ENCODE results near the gene THADA.
"Not testable (repeated sequence)": the region's sequence is repeated elsewhere in the genome, so short reads cannot be mapped to it uniquely, and the experiment has no call there.

The THADA gene, protein sequence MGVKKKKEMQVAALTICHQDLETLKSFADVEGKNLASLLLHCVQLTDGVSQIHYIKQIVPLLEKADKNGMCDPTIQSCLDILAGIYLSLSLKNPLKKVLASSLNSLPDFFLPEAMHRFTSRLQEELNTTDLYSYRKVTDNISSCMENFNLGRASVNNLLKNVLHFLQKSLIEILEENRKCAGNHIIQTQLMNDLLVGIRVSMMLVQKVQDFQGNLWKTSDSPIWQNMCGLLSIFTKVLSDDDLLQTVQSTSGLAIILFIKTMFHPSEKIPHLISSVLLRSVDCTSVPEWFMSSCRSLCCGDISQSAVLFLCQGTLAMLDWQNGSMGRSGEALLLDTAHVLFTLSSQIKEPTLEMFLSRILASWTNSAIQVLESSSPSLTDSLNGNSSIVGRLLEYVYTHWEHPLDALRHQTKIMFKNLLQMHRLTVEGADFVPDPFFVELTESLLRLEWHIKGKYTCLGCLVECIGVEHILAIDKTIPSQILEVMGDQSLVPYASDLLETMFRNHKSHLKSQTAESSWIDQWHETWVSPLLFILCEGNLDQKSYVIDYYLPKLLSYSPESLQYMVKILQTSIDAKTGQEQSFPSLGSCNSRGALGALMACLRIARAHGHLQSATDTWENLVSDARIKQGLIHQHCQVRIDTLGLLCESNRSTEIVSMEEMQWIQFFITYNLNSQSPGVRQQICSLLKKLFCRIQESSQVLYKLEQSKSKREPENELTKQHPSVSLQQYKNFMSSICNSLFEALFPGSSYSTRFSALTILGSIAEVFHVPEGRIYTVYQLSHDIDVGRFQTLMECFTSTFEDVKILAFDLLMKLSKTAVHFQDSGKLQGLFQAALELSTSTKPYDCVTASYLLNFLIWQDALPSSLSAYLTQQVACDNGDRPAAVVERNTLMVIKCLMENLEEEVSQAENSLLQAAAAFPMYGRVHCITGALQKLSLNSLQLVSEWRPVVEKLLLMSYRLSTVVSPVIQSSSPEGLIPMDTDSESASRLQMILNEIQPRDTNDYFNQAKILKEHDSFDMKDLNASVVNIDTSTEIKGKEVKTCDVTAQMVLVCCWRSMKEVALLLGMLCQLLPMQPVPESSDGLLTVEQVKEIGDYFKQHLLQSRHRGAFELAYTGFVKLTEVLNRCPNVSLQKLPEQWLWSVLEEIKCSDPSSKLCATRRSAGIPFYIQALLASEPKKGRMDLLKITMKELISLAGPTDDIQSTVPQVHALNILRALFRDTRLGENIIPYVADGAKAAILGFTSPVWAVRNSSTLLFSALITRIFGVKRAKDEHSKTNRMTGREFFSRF (N-terminal part only)

DNA sequence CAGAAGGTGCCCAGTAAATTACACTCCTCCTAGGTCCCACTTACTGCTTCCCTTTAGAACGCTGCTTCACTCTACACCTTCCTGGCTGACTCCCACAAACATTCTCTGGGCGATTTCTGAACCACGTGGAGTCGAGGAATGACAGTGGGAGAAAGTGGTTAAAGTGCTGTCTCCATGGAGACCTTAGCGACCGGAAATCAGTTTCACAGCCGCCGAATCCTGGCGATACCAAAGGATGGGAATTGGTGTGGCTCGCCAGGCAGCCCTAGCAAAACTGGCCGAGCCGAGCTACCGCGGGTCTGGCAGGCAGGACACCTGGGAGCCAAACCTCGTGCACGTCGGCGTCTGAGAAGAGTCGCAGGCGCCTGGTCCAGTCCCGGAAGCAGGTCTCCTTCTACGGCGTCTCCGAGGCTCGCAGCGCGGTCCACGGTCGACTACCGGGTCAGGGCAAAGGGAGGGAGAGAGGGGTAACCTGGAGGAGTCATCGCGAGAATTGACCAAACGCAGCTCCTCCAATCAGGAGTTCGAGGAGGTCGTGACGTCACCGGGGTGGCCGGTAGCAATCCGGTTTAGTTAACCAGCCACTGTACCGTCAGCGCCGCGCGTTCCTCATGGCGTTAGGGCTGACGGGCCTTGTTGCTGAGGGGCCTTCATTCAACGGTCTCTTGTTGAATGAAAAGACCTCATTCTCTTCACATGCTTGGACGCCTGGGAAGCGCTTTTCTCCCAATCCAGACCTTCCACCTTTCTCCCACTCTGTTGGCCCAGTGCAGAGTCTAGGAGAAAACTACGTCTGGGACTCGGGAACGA, at the start of gene THADA:
THADA (minus strand) TSS at position 436 of the 810 bp plus-strand sequence. CDS start 3,646 bp downstream, outside the sequence.
- DNase-seq, result peak; percentile 97

DNA sequence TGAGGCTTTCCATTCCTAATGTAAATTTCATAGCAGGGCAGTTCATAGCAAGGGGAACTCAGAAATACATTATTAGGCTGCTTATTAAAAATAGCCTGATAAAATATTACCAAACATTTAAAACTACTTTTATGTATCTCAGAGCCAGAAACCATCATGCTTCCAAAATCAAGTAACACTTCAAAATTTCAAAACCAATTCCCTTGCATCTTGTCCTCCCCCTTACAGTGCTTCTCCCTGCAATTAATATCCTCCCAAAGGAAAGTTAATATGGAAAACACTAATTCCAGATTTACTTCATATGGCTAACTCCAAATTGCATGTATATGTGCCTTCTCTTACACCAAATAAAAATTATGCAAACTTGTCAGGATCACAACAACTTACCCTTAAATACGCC, 47.8 kb upstream of the THADA start:
- no peak for DNase-seq

DNA sequence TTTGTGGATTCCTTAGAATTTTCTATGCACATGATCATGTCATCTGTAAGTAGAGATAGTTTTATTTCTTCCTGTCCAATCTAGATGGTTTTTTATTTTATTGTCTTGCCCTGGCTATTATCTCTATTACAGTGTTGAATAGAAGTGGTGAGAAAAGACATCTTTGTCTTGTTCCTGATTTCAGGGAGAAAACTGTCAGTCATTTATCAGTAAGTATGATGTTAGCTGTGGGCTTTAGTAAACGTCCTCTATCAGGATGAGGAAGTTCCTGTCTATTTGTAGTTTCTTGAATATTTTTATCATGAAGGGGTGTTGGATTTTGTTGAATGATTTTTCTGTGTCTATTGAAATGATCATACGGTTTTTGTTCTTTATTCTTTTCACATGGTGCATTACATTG, 46.5 kb upstream of the THADA start:
- no peak for DNase-seq

DNA sequence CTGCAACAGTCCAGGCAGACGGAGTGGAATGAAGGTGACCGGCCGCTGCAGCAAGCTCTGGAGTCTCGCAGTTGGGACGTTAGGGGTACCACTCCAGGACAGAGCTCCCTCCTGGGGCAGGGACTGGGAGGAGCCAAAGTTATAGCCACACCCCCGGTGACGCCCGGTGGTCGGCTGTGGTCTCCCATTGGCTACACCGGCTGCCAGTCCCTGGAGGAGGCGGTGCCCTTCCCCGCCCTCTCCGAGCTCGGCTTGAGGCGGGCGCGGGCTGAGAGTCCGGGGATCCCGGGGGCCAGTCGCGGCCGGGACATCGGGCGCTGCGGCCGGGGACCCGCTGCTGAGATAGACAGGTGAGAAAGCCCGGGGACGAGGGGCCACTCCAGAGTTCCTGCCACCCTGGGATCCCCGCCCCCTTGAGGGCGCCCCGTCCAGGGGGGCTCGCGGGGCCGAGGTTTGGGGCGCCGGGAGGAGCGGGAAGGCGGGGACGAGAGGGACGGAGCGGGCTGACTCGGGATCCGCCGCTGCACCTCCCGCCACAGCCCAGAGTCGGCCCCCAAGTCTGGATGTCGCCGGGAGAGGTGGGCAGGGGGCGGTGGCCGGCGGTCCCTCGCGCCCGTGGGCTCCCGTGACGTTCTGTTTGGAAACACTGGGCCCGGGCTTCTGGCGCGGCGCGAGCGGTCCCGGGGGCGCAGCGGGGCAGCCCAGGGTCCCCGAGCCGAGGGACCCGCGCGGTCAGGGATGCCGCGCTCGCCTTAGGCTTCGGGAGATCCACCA, 41.4 kb upstream of the THADA start, which contains the start of gene PLEKHH2:
PLEKHH2 (plus strand) TSS at position 231 of the 774 bp plus-strand sequence. CDS start 7,414 bp downstream, outside the sequence.
- peak; percentile 77 for DNase-seq

DNA sequence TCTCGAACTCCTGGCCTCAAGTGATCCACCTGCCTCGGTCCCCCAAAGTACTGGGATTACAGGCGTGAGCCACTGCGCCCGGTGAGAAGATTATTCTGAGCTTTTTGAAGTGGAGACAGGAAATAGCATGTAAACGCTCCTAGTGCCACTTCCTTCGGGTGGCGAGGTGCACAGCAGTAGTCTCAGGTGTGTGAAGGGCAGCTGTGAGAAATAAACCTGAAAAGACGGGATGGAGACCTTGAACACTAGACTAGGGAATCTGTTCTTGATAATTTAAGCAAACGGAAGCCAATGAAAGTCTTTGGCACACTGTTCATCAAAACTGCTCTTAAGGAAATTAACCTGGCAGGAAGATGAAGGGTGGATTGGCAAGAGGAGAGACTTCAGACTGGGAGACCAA, 40.8 kb upstream of the THADA start:
- no peak for DNase-seq

DNA sequence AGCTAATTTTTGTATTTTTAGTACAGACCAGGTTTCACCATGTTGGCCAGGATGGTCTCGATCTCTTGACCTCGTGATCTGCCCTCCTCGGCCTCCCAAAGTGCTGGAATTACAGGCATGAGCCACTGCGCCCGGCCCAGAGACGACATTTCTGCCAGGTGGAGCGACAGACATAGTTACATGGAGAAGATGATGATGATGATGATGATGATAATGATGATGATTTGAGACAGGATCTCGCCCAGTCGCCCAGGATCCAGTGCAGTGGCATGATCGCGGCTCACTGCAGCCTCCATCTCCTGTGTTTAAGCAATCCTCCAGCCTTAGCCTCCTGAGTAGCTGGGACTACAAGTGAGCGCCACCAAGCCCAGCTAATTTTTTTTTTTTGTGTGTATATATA, 40.3 kb upstream of the THADA start:
- DNase-seq, result not testable (repeated sequence)

DNA sequence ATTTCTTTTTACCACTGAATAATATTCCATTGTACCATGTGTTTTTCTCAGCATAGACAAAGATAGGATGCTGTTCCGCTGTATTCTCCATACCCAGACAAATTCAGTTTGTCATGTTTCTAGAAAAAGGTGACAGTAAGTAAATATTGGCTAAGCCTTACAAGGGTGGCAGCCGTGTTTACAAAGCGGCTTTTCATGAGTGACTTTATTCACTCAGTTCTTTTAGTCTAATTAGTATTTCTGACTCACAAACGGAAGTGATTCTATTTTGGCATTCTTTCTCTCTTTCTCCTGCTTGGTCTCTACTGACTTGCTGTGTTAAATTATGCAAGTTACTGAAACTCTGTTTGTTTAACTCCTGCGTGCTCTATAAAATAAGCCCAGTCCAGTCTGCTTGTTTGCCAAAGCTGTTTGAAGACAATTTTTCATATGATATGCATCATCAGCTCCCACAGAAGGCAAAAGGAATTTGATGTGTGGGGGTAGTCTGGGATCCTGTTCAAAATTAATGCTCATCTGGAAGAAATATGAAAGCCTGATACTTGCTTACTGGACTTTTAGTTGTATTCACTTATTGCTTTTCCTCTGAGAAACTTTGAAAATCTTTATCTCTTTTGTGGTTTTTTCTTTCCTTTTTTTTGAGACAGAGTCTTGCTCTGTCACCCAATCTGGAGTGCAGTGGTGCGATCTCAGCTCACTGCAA, 38.9 kb upstream of the THADA start:
- no peak for DNase-seq

DNA sequence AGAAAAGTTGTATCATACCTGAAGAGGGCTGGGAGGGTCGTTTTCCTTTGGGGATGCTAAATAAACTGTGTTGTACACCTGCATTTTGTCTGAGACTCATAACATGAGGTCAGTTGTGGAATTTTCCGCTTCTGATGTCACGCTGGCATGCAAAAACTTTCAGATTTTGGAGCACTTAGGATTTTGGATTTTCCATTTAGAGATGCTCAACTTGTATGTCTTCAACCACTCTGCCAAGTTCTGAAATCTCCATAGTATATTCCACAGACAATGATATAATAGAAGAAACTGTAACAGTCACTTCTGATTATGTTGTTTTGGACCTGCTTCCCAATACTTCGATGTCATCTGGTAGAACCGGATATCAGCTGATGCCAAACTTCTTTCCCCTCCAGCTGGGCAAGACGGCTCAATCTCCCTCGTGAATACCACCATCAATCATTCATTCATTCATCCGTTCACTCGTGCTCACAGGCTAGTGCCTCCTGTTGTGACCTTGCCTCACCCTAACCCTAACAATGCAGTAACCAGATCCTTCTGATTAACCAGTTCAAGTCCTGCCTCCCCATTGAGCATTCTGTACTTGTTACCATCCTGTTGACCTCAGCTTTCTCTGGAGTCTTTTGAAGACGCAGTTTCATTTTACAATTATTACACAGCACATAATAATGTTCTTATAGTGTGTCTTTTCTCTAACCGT, 35.9 kb upstream of the THADA start:
- no peak for DNase-seq

DNA sequence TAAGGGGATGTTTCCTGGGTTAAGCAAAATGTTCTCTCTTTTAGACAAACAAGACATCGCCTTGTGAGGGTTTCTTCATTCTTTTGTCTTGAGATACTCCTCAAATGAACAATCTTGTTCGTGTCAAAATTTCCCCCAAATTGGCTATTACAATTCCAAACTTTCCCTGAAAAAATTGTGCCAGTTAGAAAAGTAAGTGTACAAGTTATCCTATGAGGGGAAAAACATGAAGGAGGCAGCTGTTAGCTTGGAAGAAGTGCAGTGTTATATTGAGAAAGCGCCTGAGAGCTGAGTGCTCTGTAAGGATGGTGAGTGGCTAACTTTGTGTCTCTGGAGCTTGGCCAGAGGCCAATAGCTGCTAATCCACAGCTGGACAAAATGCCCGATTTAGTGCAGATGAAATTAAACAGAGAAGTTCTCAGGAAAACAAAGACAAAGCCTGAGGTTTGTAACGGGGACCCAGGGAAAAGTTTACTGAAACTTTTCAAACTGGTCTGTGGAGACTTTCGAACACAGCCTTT, 27.2 kb upstream of the THADA start:
- DNase-seq, result no peak

DNA sequence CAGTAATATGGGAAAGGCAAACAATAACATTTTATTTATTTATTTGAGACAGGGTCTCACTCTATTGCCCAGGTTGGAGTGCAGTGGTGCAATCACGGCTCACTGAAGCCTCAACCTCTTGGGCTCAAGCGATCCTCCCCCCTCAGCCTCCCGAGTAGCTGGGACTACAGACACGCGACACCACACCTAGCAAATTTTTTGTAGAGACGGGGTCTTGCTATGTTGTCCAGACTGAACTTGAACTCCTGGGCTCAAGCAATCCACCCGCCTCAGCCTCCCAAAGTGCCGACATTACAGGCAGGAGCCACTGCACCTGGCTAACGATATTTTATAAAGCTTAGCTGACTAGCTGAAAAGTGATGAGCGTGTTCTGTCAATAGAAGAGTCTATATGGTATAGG, 23.7 kb upstream of the THADA start:
- no peak for DNase-seq

DNA sequence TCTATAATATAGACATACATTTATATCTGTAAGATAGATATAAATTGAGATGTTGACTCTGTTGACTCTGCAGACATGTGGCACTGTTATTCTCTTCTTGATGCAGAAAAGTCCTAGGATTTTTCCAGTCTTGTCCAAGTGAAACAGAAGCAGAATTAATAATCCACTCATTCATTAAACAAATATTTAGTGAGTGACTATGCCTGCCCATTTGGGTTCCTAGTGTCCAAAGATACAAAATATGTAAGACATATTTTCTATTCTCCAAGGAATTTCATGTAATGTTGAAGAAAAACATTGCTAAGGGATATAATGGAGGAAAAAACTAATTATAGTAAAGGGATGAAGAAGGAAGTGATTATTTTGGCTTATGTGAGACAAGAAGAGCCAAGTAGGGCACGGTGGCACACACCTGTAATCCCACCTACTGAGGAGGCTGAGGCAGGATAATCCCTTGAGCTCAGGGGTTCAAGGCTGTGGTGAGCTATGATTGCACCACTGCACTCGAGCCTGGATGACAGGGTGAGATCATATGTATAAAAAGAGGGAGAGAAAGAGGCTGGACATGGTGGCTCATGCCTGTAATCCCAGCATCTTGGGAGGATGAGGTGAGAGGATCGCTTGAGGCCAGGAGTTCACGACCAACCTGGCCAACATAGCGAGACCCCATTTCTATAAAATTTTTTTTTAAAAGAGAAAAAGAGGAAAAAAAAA, 21.3 kb upstream of the THADA start:
- no peak for DNase-seq

DNA sequence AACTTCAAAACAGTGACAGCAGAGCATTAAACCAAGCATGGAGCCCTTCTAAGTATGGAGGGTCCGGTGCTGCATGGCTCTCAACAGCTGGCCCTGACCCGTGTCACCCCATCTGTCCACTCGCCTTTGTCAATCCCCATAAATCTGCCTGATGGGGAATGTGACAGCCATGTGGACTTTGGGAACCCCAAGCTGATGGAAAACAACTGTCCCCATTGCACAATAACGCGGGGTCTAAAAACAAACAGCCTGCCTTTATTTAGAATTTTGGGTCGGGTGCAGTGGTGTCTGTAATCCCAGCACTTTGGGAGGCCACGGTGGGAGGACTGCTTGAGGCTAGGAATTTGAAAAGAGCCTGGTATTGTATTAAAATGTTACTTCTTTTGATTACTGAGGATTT, 17.1 kb upstream of the THADA start:
- DNase-seq, result no peak

DNA sequence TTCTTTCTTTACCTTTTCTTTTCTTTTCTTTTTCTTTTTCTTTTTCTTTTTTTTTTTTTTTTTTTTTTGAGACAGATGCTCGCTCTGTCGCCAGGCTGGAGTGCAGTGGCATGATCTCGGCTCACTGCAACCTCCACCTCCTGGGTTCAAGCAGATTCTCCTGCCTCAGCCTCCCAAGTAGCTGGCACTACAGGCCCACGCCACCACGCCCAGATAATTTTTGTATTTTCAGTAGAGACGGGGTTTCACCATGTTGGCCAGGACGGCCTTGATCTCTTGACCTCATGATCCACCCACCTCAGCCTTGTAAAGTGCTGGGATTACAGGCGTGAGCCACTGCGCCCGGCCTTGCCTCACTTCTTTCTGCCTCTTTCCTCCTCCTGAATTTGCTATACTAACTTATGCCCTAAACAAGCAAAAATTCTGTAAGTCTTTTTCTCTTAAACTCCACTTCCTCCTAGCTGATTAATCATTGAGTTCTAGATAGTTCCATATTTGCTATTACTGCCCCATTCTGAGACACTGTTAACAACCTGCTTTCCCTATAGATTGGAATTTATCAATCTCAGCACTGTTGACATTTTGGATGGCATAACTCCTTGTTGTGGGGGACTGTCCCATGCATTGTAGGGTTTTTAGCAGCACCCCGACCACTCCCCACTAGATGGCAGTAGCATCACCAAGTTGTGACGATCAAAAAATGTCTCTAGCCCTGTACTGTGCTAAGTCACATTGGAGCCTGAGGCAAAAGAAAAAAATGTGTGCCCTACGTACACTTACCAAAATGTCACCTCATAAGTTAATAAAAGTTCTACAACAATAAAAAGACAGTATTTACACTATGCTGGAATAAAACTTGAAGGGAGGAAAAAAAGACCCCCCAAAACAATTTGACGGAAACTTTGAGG, 16.4 kb upstream of the THADA start:
- peak; percentile 46 for DNase-seq

DNA sequence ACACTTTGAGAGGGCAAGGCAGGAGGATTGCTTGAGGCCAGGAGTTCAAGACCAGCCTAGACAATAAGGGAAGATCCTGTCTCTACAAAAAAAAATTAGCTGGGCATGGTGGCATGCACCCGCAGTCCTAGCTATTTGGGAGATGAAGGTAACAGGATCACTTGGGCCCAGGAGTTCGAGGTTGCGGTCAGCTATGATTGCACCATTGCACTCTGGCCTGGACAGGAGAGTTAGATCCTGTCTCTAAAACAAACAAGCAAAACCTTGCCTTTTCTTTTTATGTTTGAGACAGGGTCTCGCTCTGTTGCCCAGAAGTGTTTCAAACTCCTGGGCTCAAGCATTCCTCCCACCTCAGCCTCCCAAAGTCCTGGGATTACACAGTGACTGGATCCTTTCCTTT, 14.5 kb upstream of the THADA start:
- no peak for DNase-seq

DNA sequence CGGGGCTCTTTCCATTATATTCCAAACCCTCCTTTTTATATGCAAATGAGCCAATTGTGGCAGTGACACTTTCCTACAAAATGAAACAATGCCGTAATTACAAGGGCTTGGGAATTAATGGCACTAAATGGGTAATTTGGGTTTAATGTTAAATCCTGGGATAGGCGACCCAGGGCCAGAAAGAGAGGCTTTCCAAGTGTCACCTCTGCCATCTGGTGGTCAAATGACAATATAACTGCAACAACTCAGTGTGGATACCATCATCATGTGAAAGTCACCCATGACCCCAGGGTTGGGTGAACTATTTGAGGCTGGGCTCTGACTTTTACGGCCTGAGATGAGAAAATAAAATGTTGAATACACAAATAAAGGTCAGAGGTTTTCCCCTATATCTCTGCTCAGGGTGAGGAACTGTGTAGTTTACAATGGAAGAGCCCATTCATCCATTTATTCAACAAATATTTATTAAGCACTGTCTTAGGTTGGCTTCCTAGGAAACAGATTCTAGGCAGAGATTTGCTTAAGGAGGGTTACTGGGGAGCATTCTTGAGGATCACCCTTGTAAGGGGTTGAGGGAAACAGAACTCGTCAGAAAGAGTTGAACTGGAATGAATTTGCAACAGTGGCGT, 13.6 kb upstream of the THADA start:
- DNase-seq, result peak; percentile 28

DNA sequence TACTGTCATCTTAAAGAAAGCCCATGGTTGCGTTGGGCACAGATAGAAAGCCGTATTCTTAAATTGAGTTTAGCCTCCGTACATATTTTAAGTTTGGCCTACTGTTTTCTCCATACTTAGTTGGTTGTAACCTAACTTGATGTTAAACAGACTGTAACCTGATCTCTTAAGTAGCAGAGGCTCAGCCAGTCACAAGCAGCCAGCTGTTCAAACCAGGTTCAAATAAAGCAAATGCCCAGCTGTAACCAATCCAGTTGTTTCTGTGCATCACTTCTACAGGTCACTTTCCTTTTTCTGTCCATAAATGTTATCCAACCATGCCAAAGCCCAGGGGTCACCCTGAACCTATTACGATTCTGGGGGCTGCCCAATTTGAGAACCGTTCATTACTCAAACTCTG, 10.0 kb upstream of the THADA start:
- DNase-seq, result peak; percentile 20

DNA sequence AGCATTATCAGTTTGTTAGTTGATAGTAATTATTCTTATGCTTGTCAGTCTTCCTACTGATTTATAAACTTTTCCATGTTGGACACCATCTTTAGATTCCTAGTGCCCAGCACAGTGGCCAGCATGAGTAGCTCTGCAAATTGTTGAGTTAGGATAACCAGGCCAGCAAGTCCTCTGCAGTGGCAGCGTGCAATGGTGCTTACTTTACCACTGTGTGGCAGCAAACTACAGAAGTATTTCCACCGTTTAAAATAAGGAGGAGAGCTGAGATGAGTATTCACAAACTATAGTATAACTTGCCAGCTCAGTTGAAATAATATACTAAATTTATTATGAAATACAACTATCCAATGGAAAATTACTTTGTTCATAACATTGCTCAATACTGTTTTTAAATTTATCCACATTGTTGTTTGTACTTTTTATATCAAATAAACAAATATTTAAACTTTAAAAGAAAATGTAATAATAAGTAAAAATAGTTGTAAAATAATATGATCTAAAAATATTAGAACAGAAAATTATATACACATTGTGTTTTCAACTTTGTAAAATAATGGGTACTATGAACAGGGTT, 9.3 kb upstream of the THADA start:
- DNase-seq, result peak; percentile 2
